Measurements from ENCODE around the gene KCTD21.

KCTD21 gene

GRCh38 chr11:78138694-78139421 lies 49.6 kb downstream of the KCTD21 start:
- DNase-seq, result no peak

GRCh38 chr11:78138291-78138690 lies 50.1 kb downstream of the KCTD21 start:
- DNase-seq, result no peak

- DNase-seq, result no peak
These were observed 56.0 kb downstream of the KCTD21 start for GRCh38 chr11:78132475-78132874.

GRCh38 chr11:78131956-78132355 lies 56.5 kb downstream of the KCTD21 start:
- no peak for DNase-seq

GRCh38 chr11:78127403-78127802 lies 61.0 kb downstream of the KCTD21 start:
- no peak for DNase-seq
